GM23338 (cell line): ENCODE results near the gene CYTH3. TPM values are rescaled to one million over a fixed set of nuclear protein-coding genes. Genes with fewer than 3 reads are reported as not detected.

ENCODE experiments used
- ATAC-seq: fragments of 200-7000 bp; cut with Tn5 transposase; 3 replicates; pipeline ENCODE4 v1.9.1; 2020
- DNase-seq: peaks from one replicate; pipeline ENCODE4 v3.0.0-alpha.2; 2015; ENCODE audit warnings: low spot score
- H2AFZ ChIP-seq: fragments of 200-600 bp; sonication (generic); 2 replicates; pipeline ENCODE4 v1.8.0; 2016; ENCODE audit warnings: antibody characterized with exemption, mild to moderate bottlenecking, moderate library complexity
- H3F3A ChIP-seq: fragments of 200-600 bp; sonication (generic); replicated peaks from 2 replicates; pipeline ENCODE4 v1.8.0; 2017; ENCODE audit warnings: antibody characterized with exemption, mixed run types, low read depth
- H3K27ac ChIP-seq: fragments of 200-600 bp; sonication (generic); 2 replicates; pipeline ENCODE4 v1.6.1; 2016; ENCODE audit warnings: low read depth
- H3K27me3 ChIP-seq: fragments of 200-600 bp; sonication (generic); 2 replicates; pipeline ENCODE4 v1.8.0; 2016; ENCODE audit warnings: mild to moderate bottlenecking, mixed run types, moderate library complexity; ENCODE audit not compliant: insufficient read depth
- H3K36me3 ChIP-seq: fragments of 200-600 bp; sonication (generic); 2 replicates; pipeline ENCODE4 v1.8.0; 2016; ENCODE audit warnings: mild to moderate bottlenecking; ENCODE audit not compliant: insufficient read depth
- H3K4me1 ChIP-seq: fragments of 200-600 bp; sonication (generic); 2 replicates; pipeline ENCODE4 v1.8.0; 2016; ENCODE audit warnings: mild to moderate bottlenecking, moderate library complexity; ENCODE audit not compliant: insufficient read depth
- H3K4me2 ChIP-seq: fragments of 200-600 bp; sonication (generic); 2 replicates; pipeline ENCODE4 v1.7.1; 2017; ENCODE audit warnings: mixed run types
- H3K4me3 ChIP-seq: fragments of 200-600 bp; sonication (generic); 2 replicates; pipeline ENCODE4 v1.6.1; 2016; ENCODE audit warnings: mixed run types
- H3K79me2 ChIP-seq: fragments of 200-600 bp; sonication (generic); replicated peaks from 2 replicates; pipeline ENCODE4 v1.8.0; 2017; ENCODE audit warnings: mild to moderate bottlenecking; ENCODE audit not compliant: insufficient read depth
- H3K9me2 ChIP-seq: fragments of 200-600 bp; sonication (generic); 2 replicates; pipeline ENCODE4 v1.8.0; 2017; ENCODE audit not compliant: insufficient read depth
- H4K20me1 ChIP-seq: fragments of 200-600 bp; sonication (generic); replicated peaks from 2 replicates; pipeline ENCODE4 v1.8.0; 2017; ENCODE audit warnings: mild to moderate bottlenecking; ENCODE audit not compliant: insufficient read depth
- H3K27ac Mint-ChIP-seq: 2 replicates; pipeline ENCODE4 v1.8.0; 2020; ENCODE audit warnings: inconsistent platforms, mild to moderate bottlenecking, moderate library complexity, mixed read lengths
- H3K27me3 Mint-ChIP-seq: 3 replicates; pipeline ENCODE4 v1.8.0; 2022; ENCODE audit warnings: low read depth, mild to moderate bottlenecking, moderate library complexity, mixed read lengths, inconsistent platforms; ENCODE audit not compliant: insufficient read depth, poor library complexity
- H3K36me3 Mint-ChIP-seq: 3 replicates; pipeline ENCODE4 v1.8.0; 2021; ENCODE audit warnings: low read depth, mild to moderate bottlenecking, inconsistent platforms, moderate library complexity, mixed read lengths
- H3K4me1 Mint-ChIP-seq: 3 replicates; pipeline ENCODE4 v1.8.0; 2020; ENCODE audit warnings: mild to moderate bottlenecking, inconsistent platforms, mixed read lengths
- H3K4me3 Mint-ChIP-seq: 3 replicates; pipeline ENCODE4 v1.8.0; 2021; ENCODE audit warnings: moderate library complexity, mild to moderate bottlenecking, inconsistent platforms, mixed read lengths
- H3K9me3 Mint-ChIP-seq: 3 replicates; pipeline ENCODE4 v1.8.0; 2020; ENCODE audit warnings: moderate library complexity, mild to moderate bottlenecking, inconsistent platforms, mixed read lengths
- CREB1 ChIP-seq: fragments of 250-450 bp; sonication (Bioruptor Pico); IDR thresholded peaks from 2 replicates; pipeline ENCODE4 v1.5.0; 2020; ENCODE audit warnings: low read depth, mild to moderate bottlenecking, moderate library complexity
- ETS1 ChIP-seq: IDR thresholded peaks from 2 replicates; pipeline ENCODE4 v1.6.1; 2016; ENCODE audit warnings: antibody characterized with exemption
- EZH2 ChIP-seq: fragments of 200-600 bp; sonication (generic); IDR thresholded peaks from one replicate; pipeline ENCODE4 v1.8.0; 2017; ENCODE audit warnings: antibody characterized with exemption, mild to moderate bottlenecking, low read depth; ENCODE audit not compliant: unreplicated experiment
- EZH2phosphoT487 ChIP-seq: fragments of 200-600 bp; sonication (generic); IDR thresholded peaks from one replicate; pipeline ENCODE4 v1.8.1; 2018; ENCODE audit warnings: antibody characterized with exemption; ENCODE audit not compliant: unreplicated experiment
- POLR2AphosphoS5 ChIP-seq: IDR thresholded peaks from 2 replicates; pipeline ENCODE4 v1.6.1; 2016; ENCODE audit warnings: antibody characterized with exemption, low read depth
- REST ChIP-seq: IDR thresholded peaks from one replicate; pipeline ENCODE4 v1.6.1; 2018; ENCODE audit warnings: antibody characterized with exemption; ENCODE audit not compliant: unreplicated experiment
- STAT1 ChIP-seq: IDR thresholded peaks from one replicate; pipeline ENCODE4 v1.6.1; 2016; ENCODE audit warnings: antibody characterized with exemption; ENCODE audit not compliant: unreplicated experiment
- ZNF114 ChIP-seq: fragments of 250-450 bp; sonication (Bioruptor Pico); IDR thresholded peaks from 2 replicates; pipeline ENCODE4 v1.5.0; 2020; ENCODE audit warnings: mild to moderate bottlenecking, moderate library complexity
- ZNF331 ChIP-seq: fragments of 250-450 bp; sonication (Bioruptor Pico); IDR thresholded peaks from 2 replicates; pipeline ENCODE4 v1.5.0; 2020; ENCODE audit warnings: low read depth, mild to moderate bottlenecking, moderate library complexity
- polyA plus RNA-seq: library from polyadenylated mRNA; unstranded; fragments of >200 nt; fragmentation: Nextera tagmentation; extraction: Ambion mirVana; gene quantifications from 2 replicates; pipeline ENCODE4 v1.2.1, GENCODE V29; 2016
- total RNA-seq: library from RNA; depleted of rRNA; stranded (reverse); fragments of >200 nt; shearing (Covaris generic); gene quantifications from 2 replicates; pipeline ENCODE4 v1.2.3, GENCODE V29; 2014
- TF ChIP-seq, protein P1 (sequence below), 2 experiments: fragments of 200-600 bp in 1 of 2; sonication (generic) in 1 of 2; conservative IDR thresholded peaks; 2 replicates each; pipeline versions ENCODE4 v1.5.1 to v1.6.1; 2016 to 2017; ENCODE audit warnings: antibody characterized with exemption in 2 of 2, low read depth in 2 of 2, mild to moderate bottlenecking in 2 of 2, moderate library complexity in 1 of 2
- TF ChIP-seq, protein P2 (sequence below): fragments of 250-450 bp; sonication (Bioruptor Pico); IDR thresholded peaks from 2 replicates; pipeline ENCODE4 v1.5.0; 2020; ENCODE audit warnings: mild to moderate bottlenecking, moderate library complexity

Gene CYTH3
- total and polyA plus RNA-seq, 2 experiments from 2014 or later: 4.6 to 15.3 TPM

DNA sequence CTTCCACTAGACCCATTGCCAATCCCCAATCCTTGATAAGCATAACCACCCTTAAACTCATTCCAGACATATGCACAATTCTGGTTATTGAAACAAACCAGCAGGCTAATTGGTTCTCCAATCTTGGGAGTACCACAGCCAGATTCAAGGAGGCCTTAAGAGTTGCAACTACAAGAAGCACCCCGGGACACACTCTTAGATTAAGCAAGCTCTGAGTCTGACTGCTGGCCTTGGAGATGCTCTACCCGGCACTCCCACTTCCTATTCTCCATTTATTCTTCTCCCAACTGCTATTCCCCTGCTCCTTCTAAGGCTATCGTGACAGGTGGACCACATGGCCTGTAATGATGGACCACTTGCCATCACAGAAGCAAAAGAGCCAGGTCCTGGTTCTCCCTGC is 40.3 kb downstream of the CYTH3 start:
- no peak overlapping the region for H2AFZ ChIP-seq
- TF ChIP-seq, protein P1, sequence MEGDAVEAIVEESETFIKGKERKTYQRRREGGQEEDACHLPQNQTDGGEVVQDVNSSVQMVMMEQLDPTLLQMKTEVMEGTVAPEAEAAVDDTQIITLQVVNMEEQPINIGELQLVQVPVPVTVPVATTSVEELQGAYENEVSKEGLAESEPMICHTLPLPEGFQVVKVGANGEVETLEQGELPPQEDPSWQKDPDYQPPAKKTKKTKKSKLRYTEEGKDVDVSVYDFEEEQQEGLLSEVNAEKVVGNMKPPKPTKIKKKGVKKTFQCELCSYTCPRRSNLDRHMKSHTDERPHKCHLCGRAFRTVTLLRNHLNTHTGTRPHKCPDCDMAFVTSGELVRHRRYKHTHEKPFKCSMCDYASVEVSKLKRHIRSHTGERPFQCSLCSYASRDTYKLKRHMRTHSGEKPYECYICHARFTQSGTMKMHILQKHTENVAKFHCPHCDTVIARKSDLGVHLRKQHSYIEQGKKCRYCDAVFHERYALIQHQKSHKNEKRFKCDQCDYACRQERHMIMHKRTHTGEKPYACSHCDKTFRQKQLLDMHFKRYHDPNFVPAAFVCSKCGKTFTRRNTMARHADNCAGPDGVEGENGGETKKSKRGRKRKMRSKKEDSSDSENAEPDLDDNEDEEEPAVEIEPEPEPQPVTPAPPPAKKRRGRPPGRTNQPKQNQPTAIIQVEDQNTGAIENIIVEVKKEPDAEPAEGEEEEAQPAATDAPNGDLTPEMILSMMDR (conservative IDR thresholded peaks at IDR 0.05; ENCODE audit: low read depth in 2 of 2): no peak
- no peak for TF ChIP-seq EZH2phosphoT487
- no peak for TF ChIP-seq REST
- TF ChIP-seq ETS1: no peak
- TF ChIP-seq POLR2AphosphoS5: no peak
- TF ChIP-seq EZH2: no peak
- TF ChIP-seq CREB1 (CRISPR knock-in tag): no peak
- TF ChIP-seq ZNF331: no peak
- no peak for TF ChIP-seq ZNF114 (CRISPR knock-in tag)
- no peak for TF ChIP-seq STAT1
- TF ChIP-seq, protein P2, sequence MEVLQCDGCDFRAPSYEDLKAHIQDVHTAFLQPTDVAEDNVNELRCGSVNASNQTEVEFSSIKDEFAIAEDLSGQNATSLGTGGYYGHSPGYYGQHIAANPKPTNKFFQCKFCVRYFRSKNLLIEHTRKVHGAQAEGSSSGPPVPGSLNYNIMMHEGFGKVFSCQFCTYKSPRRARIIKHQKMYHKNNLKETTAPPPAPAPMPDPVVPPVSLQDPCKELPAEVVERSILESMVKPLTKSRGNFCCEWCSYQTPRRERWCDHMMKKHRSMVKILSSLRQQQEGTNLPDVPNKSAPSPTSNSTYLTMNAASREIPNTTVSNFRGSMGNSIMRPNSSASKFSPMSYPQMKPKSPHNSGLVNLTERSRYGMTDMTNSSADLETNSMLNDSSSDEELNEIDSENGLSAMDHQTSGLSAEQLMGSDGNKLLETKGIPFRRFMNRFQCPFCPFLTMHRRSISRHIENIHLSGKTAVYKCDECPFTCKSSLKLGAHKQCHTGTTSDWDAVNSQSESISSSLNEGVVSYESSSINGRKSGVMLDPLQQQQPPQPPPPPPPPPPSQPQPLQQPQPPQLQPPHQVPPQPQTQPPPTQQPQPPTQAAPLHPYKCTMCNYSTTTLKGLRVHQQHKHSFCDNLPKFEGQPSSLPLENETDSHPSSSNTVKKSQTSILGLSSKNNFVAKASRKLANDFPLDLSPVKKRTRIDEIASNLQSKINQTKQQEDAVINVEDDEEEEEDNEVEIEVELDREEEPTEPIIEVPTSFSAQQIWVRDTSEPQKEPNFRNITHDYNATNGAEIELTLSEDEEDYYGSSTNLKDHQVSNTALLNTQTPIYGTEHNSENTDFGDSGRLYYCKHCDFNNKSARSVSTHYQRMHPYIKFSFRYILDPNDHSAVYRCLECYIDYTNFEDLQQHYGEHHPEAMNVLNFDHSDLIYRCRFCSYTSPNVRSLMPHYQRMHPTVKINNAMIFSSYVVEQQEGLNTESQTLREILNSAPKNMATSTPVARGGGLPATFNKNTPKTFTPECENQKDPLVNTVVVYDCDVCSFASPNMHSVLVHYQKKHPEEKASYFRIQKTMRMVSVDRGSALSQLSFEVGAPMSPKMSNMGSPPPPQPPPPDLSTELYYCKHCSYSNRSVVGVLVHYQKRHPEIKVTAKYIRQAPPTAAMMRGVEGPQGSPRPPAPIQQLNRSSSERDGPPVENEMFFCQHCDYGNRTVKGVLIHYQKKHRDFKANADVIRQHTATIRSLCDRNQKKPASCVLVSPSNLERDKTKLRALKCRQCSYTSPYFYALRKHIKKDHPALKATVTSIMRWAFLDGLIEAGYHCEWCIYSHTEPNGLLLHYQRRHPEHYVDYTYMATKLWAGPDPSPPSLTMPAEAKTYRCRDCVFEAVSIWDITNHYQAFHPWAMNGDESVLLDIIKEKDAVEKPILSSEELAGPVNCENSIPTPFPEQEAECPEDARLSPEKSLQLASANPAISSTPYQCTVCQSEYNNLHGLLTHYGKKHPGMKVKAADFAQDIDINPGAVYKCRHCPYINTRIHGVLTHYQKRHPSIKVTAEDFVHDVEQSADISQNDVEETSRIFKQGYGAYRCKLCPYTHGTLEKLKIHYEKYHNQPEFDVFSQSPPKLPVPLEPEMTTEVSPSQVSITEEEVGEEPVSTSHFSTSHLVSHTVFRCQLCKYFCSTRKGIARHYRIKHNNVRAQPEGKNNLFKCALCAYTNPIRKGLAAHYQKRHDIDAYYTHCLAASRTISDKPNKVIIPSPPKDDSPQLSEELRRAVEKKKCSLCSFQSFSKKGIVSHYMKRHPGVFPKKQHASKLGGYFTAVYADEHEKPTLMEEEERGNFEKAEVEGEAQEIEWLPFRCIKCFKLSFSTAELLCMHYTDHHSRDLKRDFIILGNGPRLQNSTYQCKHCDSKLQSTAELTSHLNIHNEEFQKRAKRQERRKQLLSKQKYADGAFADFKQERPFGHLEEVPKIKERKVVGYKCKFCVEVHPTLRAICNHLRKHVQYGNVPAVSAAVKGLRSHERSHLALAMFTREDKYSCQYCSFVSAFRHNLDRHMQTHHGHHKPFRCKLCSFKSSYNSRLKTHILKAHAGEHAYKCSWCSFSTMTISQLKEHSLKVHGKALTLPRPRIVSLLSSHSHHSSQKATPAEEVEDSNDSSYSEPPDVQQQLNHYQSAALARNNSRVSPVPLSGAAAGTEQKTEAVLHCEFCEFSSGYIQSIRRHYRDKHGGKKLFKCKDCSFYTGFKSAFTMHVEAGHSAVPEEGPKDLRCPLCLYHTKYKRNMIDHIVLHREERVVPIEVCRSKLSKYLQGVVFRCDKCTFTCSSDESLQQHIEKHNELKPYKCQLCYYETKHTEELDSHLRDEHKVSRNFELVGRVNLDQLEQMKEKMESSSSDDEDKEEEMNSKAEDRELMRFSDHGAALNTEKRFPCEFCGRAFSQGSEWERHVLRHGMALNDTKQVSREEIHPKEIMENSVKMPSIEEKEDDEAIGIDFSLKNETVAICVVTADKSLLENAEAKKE (CRISPR knock-in tag): no peak
- no peaks in the 10 kb centered on the region for H3K36me3 ChIP-seq
- no peaks in the 10 kb centered on the region for H3K27me3 ChIP-seq
- H4K20me1 ChIP-seq: no peaks in the 10 kb centered on the region
- DNase-seq (no peak), ATAC-seq (no peak)
- Mint-ChIP-seq H3K27ac (no peak overlapping the region), H3K36me3 (no peaks in the 10 kb centered on the region), H3K27me3 (peaks cover 2% of the 10 kb centered on the region), H3K9me3 (no peaks in the 10 kb centered on the region), H3K4me3 (no peak overlapping the region), H3K4me1 (peaks cover 34% of the 10 kb centered on the region)
- no peak overlapping the region for H3K4me3 ChIP-seq
- H3K4me2 ChIP-seq: no peak overlapping the region
- H3K79me2 ChIP-seq: peaks cover 31% of the 10 kb centered on the region
- H3K4me1 ChIP-seq: peaks cover 15% of the 10 kb centered on the region
- H3K27ac ChIP-seq: no peak overlapping the region
- no peaks in the 10 kb centered on the region for H3K9me2 ChIP-seq
- H3F3A ChIP-seq: no peaks in the 10 kb centered on the region
